ENCODE measurements around the gene ITPRIP. TPM values are rescaled to one million over a fixed set of nuclear protein-coding genes. Genes with fewer than 3 reads are reported as not detected.

ITPRIP gene
- total RNA-seq, 1 donor from 2014 or later, result 13.8 TPM

GRCh38 chr10:104284846-104285245 lies 53.4 kb downstream of the ITPRIP start:
- no peak overlapping the region for H3K4me3 ChIP-seq (ENCODE audit: low read depth, low read length)
- TF ChIP-seq, protein P1, sequence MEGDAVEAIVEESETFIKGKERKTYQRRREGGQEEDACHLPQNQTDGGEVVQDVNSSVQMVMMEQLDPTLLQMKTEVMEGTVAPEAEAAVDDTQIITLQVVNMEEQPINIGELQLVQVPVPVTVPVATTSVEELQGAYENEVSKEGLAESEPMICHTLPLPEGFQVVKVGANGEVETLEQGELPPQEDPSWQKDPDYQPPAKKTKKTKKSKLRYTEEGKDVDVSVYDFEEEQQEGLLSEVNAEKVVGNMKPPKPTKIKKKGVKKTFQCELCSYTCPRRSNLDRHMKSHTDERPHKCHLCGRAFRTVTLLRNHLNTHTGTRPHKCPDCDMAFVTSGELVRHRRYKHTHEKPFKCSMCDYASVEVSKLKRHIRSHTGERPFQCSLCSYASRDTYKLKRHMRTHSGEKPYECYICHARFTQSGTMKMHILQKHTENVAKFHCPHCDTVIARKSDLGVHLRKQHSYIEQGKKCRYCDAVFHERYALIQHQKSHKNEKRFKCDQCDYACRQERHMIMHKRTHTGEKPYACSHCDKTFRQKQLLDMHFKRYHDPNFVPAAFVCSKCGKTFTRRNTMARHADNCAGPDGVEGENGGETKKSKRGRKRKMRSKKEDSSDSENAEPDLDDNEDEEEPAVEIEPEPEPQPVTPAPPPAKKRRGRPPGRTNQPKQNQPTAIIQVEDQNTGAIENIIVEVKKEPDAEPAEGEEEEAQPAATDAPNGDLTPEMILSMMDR (conservative IDR thresholded peaks at IDR 0.05; ENCODE audit: low read depth, low read length), result no peak
- no peak for DNase-seq (ENCODE audit: low read depth)

- TF ChIP-seq, protein P1 (conservative IDR thresholded peaks at IDR 0.05; ENCODE audit: low read depth, low read length), result no peak
- no peak overlapping the region for H3K4me3 ChIP-seq (ENCODE audit: low read depth, low read length)
- no peak for DNase-seq (ENCODE audit: low read depth)
Measured at GRCh38 chr10:104281694-104282093, 56.6 kb downstream of the ITPRIP start.

DNA sequence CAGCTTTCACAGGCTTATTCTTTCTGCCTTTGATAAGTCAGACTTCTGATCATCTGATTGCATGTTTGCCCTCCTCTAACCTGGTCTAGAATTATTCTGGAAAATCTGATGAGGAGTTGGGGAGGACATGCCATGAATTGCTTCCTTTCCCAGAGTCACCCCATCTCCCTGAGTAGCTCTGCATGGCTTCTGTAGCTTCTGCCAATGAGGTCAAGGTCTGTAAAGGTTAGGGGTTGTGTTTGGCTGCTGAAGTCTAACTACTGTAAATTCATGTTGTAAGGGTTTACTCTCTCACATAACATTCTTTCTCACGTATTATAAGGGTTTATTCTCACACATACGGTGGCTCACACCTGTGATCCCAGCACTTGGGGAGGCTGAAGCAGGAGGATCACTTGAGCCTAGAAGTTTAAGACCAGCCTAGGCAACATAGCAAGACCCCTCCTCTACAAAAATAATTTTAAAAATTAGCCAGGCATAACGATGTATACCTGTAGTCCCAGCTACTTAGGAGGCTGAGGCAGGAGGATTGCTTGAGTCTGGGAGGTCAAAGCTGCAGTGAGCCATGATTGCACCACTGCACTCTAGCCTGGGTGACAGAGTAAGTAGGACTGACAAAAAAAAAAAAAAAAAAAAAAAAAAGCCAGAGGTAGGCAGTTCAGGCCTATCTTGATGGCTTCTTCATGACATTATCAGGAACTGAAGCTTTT lies 58.6 kb downstream of the ITPRIP start:
- H3K4me3 ChIP-seq (ENCODE audit: low read depth, low read length), result no peak overlapping the region
- TF ChIP-seq, protein P1 (conservative IDR thresholded peaks at IDR 0.05; ENCODE audit: low read depth, low read length), result no peak
- DNase-seq (ENCODE audit: low read depth), result no peak

DNA sequence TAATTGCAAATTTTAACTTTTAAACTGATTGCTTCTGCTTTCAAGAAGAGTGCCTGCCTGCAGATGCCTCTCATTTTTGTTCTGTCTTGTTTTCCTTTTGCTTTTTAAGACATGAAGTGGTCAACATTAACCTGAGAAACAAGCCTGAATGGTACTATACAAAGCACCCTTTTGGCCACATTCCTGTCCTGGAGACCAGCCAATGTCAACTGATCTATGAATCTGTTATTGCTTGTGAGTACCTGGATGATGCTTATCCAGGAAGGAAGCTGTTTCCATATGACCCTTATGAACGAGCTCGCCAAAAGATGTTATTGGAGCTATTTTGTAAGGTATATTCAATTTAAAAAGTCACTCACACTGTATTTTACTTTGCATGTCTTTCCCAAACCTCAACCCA lies 60.5 kb downstream of the ITPRIP start:
- TF ChIP-seq, protein P1 (conservative IDR thresholded peaks at IDR 0.05; ENCODE audit: low read depth, low read length), result no peak
- DNase-seq (ENCODE audit: low read depth), result no peak
- no peak overlapping the region for H3K4me3 ChIP-seq (ENCODE audit: low read depth, low read length)

DNA sequence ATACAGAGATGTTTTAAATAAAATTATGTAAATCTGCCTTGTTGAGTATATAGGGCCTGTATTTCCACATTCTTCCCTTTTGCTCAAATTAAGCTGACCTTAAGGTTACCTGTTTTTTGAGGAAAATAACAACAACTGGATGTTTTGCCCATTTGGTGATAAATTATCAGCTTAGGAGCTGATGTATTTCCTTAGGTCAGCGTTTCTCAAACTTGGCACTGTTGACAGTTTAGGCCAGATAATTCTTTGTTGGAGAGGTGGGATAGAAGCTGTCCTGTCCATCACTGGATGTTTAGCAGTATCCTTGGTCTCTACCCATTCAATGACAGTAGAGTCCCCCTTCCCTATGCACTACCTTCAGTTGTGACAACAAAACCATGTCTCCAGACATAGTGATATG lies 62.1 kb downstream of the ITPRIP start:
- DNase-seq (ENCODE audit: low read depth), result no peak
- TF ChIP-seq, protein P1 (conservative IDR thresholded peaks at IDR 0.05; ENCODE audit: low read depth, low read length), result no peak
- H3K4me3 ChIP-seq (ENCODE audit: low read depth, low read length), result no peak overlapping the region

- TF ChIP-seq, protein P1 (conservative IDR thresholded peaks at IDR 0.05; ENCODE audit: low read depth, low read length), result peak; percentile 82
- H3K4me3 ChIP-seq (ENCODE audit: low read depth, low read length), result peak overlapping the region; percentile 64
- no peak for DNase-seq (ENCODE audit: low read depth)
Measured at GRCh38 chr10:104274762-104275721, 63.2 kb downstream of the ITPRIP start.

All from epithelial cell of proximal tubule (primary cell).